Measurements from ENCODE around the gene PYCR2. TPM values are rescaled to one million over a fixed set of nuclear protein-coding genes. Genes with fewer than 3 reads are reported as not detected.

PYCR2 gene
- total RNA-seq, 1 donor from 2014 or later, result 37.6 TPM

DNA sequence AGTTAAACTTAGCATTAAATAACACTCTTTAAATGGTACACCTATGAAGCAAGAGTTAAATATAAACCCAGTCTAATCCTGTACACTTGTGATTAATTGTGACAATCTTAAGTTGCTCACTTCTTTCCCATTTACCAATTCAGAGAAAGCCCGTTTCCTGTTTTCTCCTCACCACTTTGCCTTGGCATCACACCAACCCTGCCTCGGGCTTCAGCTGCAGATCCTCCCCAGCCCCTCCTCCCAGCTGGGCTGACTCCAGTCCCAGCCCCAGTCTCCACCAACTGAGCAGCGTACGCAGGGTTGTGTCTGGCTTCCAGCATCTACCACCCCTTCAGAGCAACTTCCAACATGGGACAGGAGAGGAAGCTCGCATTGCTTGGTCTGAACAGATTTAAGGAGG lies 4.1 kb downstream of the PYCR2 start:
- DNase-seq (ENCODE audit: low read depth), result peak; percentile 98

DNA sequence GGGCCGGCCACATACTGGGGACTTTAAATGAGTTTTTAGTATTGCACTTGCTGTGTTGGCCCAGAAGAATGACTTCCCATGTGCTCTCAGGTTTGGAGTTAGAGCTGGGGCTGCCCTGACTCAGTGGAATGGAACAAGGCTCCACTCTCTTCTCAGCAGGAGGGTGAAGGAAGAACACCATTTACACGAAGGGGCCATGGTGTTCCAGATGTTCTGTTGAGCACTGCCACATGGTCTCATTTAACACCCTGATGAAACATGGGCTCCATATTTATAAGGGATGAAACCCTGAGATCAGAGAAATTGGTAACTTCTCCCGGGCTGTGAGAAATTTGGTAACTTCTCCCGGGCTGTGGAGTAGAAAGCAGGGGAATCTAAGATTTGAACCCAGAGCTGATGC lies 5.8 kb downstream of the PYCR2 start:
- no peak for DNase-seq (ENCODE audit: low read depth)

DNA sequence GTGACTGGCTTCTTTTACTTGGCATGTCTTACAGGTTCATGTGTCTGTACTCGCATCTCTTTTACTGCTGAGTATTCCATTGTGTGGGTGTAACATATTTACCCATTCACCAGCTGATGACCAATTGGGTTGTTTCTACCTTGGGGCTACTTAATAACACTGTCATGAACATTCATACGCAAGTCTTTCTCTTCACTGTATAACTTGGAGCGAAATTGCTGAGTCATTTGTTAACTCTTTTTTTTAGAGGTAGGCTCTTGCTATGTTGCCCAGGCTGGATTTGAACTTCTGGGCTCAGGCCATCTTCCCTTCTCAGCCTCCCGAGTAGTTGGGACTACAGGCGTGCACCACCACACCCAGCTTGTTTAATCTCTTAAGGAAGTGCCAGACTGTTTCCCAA lies 6.5 kb downstream of the PYCR2 start:
- peak; percentile 73 for DNase-seq (ENCODE audit: low read depth)

DNA sequence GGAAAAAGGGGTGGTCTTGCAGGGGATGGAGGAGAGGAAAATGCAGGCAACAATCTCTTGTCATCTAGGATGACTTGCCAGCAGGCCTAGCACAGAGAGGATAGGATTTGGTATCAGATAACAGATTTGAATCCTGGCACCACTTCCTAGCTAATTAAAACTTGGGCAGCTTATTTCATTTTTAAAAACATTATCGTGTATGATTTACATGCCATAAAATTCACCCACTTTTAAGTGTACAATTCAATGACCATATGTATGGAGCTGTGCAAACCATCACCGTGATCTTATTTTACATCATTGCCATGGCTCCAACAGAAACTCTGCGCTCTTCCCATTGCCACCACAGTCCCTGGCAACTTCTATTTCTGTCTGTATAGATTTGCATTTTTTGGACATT lies 6.9 kb downstream of the PYCR2 start:
- no peak for DNase-seq (ENCODE audit: low read depth)

DNA sequence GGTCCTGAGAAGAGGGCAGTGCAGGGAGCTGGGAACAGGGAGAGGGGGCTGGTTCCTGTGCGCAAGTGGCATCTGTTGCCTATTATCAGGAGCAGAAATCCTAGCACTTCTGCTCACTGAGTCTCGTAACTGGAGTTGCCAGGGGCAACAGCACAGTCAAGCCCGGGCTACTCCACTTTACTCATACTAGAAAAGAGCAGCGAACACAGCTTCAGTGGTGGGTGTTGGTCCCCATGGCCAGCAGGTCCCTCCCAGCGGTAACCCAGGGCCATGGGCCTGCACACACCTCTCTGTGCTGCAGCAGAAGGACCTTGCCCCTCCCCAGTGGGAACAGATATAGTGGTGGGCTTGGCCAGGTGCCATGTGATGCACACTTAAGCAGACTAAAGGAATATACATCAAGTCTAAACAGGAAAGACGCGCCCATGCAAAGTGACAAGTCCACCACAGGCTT lies 8.5 kb downstream of the PYCR2 start:
- DNase-seq (ENCODE audit: low read depth), result no peak

GRCh38 chr1:225914947-225915346 lies 9.1 kb downstream of the PYCR2 start:
- DNase-seq (ENCODE audit: low read depth), result no peak

GRCh38 chr1:225914391-225914790 lies 9.7 kb downstream of the PYCR2 start:
- no peak for DNase-seq (ENCODE audit: low read depth)

- DNase-seq (ENCODE audit: low read depth), result no peak
Measured at GRCh38 chr1:225911191-225912130, 12.6 kb downstream of the PYCR2 start.

DNA sequence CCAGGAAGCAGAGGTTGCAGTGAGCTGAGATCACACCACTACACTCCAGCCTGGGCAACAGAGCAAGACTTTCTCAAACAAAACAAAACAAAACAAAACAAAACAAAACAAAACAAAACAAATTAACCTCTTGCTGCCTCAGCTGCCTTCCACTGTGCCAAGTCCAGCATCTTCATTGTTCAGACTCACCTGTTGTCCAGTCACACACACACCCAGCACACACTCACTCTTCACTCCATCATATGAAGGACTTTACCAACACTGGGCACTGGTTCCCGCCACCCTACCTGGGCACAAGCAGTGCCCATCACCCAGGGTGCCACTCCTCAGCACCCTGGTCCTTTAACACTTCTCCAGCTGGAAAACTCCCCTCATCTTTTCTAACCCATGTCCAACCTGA lies 14.6 kb downstream of the PYCR2 start:
- no peak for DNase-seq (ENCODE audit: low read depth)

- DNase-seq (ENCODE audit: low read depth), result no peak
Measured at GRCh38 chr1:225908773-225909172, 15.3 kb downstream of the PYCR2 start.

DNA sequence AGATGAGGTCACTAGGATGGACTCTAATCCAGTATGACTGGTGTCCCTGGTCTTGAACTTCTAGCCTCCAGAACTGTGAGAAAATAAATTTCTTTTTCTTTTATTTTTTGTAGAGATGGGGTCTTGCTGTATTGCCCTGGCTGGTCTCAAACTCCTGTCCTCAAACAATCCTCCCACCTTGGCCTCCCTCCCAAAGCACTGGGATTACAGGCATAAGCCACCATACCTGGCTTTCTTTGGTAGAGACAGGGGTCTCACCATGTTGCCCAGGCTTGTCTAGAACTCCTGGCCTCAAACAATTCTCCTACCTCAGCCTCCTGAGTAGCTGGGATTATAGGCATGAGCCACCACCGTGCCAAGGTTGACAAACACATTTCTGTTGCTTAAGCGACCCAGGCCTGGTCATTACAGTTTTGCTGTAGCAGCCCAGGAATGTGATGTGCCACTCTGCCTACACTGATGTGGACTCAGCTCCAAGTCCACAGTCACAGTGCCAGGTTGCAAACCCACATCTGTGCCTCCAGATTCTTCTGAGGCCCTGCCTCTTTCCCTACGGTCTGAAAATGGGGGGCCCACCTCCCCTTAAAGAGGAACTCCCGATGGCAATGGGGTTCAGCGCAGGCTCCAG lies 15.9 kb downstream of the PYCR2 start:
- no peak for DNase-seq (ENCODE audit: low read depth)

DNA sequence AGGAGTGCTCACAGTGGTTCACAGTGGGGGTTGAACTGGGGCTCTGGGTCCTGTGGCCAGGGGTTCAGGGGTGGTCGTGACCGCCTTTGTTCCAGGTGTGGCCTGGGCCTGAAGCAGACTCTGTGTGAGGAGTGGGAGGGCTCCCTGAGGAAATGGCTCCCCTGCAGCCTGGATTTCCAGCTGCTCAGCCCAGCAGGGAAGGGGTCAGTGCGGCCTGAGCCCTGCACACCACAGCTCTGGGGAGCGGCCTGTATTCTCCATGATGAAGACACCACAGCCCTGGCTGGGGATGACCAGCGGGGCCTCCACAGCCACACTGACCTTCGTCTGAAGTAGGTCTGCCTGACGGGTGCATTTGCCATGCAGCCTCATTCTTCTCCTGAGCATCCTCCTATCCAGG lies 16.7 kb downstream of the PYCR2 start:
- no peak for DNase-seq (ENCODE audit: low read depth)

DNA sequence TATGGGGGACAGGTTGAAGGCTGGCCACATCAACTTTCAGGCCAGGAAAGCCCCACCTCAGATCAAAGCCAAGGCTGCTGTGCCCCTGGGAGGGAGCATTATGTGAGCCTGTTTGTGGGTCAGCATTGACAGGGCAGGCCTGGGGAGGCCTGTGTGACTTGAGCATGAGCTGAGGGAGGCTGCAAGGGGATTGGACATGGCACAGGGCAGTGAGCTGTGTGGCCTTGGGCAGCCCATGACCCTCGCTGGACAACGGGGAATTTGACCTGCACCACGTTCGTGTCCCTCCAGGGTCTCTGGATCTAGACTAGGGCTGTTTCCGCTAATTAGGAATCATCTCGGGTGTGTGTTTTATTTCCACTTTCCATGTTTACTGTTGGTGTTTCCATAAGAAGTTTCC lies 17.6 kb downstream of the PYCR2 start:
- DNase-seq (ENCODE audit: low read depth), result no peak

GRCh38 chr1:225903623-225904022 lies 20.4 kb downstream of the PYCR2 start:
- DNase-seq (ENCODE audit: low read depth), result no peak

DNA sequence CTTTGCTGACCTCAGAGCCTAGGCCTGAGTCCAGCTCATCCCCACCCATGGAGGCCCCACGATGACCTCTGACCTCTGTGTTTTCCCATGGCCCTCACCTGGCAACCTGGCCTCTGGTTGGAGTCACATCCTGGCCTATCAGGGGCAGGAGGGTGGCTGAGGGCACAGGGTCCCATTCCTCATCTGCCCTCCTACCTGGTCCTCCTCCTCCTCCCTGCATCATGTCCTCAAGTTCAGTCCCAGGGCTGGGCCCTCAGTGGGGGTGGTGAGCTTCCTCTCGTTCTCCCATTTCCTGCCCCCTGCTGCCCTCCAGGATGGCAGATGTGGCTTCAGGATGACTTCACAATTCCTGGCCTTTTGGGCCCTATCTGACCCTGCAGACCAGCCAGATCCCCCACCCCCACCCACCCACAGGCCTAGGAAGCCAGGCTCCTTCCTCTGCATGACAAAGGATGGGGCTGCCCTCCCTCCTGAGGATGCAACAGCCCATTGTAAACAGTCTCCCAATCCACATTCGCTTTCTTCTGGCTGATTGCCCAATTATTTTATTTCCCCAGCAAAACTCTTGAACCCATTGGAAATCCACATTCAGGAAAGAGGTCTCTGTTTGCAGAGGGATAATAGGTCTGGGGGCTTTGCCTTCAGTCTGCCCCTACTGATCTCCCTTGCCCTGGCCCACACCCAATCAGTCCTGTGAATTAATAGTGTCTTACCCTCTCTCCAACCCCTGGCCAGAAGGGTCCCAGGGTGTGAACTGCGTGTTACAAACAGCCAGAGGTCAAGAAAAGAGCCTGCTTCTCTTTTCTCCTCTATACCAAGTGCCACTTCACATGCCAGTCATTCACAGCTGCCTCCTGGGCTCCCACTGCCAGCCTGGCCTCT lies 24.8 kb downstream of the PYCR2 start:
- no peak for DNase-seq (ENCODE audit: low read depth)

- DNase-seq (ENCODE audit: low read depth), result no peak
Measured at GRCh38 chr1:225897595-225898514, 26.2 kb downstream of the PYCR2 start.

- peak; percentile 93 for DNase-seq (ENCODE audit: low read depth)
Measured at GRCh38 chr1:225896937-225897549, 27.0 kb downstream of the PYCR2 start.

GRCh38 chr1:225896494-225896893 lies 27.6 kb downstream of the PYCR2 start:
- no peak for DNase-seq (ENCODE audit: low read depth)

- DNase-seq (ENCODE audit: low read depth), result no peak
Measured at GRCh38 chr1:225892307-225892706, 31.7 kb downstream of the PYCR2 start.

DNA sequence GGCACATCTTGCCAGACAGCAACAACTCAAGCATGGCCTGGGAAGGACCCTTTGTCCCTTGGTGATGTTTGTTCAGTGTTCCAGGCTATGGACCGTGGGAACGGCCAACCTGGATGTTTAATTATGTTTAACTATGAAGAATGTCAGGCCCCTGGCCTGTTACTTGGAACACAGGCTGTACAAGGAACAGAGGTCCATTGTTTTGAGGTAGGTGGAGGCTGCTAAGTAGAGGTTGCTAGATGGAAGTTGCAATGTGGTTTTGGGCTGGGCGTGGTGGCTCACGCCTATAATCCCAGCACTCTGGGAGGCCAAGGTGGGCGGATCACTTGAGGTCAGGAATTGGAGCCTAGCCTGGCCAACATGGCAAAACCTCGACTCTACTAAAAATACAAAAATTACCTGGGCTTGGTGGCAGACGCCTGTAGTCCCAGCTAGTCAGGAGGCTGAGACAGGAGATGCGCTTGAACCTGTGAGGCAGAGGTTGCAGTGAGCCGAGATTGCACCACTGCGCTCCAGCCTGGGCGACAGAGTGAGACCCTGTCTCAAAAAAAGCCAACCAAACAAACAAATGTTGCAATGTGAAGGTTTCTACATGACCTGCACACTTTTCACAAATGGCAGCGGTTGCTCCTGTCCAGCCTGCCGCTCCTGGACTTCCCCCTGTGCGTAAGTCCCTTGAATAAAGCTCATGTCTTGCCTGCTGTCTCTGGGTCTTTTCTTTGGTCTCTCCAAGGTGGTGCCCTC lies 32.6 kb downstream of the PYCR2 start:
- peak; percentile 85 for DNase-seq (ENCODE audit: low read depth)

Measured in renal cortical epithelial cell (primary cell).